ENCODE data around the gene SDHB.

SDHB gene

DNA sequence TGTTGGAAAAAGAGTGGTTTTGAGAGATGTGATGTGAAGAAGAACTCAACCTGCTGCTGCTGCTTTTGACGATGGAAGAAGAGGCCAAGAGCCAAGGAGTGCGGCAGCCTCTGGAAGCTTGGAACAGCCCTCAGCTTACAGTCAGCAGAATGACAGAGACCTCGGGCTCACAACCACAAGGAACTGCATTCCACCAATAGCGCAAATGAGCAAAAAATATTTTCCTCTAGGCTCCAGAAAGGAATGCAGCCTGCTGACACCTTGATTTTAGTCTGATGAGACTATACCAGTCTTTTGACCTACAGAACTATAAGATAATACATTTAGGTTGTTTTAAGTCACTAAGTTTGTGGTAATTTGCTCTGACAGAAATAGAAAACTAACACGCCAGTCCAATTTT is 10.2 kb downstream of the SDHB start:
- no peak for DNase-seq

DNA sequence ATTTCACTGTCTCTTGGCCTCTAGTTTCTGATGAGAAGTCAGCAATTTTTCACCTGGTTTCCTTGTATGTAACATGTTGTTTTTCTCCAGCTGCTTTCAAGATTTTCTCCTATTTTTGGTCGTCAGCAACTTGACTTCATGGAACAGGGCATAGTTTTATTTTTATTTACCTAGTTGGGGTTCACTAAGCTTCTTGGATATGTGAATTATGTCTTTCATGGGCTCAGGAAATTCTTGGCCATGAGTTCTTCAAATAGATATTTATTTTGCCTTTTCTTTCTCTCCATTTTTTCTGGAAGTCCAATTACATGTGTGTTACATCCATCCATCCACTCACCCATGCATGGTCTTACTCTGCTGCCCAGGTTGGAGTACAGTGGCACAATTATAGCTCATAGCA is 13.7 kb downstream of the SDHB start:
- DNase-seq: no peak

DNA sequence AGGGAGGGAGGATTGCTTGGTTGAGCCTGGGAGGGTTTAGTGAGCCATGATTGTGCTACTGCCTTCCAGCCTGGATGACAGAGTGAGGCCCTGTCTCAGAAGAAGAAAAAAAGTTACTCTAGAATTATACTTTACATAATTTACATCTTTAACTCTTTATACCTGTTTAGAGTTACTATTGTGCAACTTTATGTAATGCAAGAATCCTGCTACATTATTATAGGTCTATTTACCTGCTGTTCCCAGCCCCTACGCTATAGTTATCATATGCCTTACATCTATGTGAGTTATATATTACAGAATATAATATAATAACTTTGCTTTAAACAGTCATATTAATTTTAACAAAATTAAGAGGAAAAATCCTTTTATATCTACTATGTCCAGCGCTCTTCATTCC is 14.3 kb downstream of the SDHB start:
- DNase-seq: no peak

DNA sequence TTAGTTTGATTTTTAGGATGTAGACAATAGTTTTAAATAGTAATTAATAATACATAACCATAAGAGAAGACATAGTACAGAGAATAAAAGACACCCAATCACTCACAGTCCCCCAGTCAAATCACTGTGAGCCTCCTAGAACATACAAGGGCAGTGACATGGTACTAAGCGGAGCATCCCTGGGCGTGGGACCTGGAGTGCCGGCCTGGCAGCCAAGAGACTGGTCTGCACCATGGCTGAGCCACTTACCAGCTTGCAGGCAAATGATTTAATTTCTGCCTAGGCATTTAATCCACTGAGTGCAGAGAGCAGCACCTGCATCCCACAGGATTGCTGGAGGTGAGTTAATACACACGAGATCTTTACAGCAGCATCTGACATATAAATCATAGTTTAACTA is 20.4 kb downstream of the SDHB start:
- DNase-seq: no peak

DNA sequence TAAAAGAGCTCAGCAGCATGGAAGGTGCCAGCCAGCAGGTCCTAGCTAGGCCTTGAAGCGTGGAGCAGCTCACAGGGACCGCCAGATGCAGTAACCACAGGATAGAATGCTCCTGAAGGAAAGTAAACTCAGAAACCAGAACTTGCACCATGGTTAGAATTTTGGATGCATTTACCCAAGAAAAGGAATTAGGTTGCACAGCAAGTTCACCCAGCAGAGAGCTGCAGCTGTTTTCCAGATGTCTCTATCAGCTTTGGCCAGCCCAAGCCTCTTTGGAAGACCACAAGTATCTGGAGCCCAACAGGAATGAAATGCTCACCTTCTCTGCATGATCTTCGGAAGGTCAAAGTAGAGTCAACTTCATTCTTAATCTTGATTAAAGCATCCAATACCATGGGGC is 21.1 kb downstream of the SDHB start:
- DNase-seq: no peak

DNA sequence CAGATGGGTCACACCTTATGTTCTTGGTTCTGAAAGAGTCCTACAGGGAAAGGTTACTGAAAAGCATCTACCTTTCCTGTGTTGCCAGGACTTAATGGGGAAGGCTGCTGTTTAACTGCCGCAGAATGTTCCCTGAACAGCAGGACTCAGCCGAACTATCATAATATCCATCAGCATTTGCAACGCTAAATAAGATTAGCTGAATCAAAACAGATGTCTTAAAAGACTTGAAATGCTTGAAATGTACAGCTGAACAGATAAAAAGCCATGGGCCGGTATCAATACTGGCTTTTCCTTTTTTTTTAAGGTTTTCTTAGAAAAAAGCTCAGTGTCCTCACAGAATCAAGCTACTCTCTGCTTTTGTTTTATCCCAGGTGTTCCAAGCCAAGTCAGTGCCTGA is 22.4 kb downstream of the SDHB start:
- no peak for DNase-seq

- no peak for DNase-seq
Measured at GRCh38 chr1:17030206-17030605, 23.6 kb downstream of the SDHB start.

DNA sequence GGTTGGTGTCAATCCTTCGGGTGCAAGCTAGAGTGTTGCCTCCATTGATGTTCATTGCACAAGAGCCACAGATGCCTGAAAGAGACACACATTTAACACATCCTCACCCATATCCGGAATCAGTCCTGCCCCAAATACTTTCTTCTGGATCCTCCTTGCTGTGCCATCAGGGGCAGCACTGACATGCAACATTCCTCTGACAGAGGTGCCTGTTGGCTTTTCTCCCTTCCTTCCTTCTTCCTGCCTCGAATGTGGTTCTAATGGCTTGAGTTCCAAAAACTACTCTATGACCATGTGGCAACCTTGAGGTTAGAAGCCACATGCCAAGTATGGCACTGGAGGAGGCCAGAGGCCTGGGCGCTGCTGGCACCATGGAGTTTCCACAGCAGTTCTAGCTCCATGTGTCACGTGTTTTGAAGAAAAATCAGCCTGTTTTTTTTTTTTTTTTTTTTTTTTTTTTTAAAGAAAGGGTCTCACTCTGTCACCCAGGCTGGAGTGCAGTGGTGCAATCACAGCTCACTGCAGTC is 25.1 kb downstream of the SDHB start:
- no peak for DNase-seq

DNA sequence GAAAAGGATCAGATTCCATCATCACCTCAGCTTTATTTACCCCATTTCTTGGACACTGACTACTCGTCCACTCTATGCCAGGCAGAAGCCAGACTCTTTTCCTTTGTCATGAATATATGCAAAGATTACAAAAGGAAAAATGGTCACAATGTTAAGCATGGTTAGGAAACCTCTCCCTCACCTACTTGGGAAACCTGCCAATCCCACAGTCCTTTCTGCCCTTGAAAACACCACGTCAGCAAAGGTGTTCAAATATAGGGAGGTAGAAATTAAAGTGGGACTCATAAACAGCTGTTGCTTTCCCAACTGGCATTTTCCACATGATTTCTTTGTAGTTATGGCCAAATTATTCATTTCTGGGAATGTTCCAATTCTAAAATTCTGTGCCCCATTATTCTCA is 25.9 kb downstream of the SDHB start:
- DNase-seq: no peak

- peak; percentile 69 for DNase-seq
Measured at GRCh38 chr1:17027403-17027802, 26.4 kb downstream of the SDHB start.

- no peak for DNase-seq
Measured at GRCh38 chr1:17024721-17025120, 29.1 kb downstream of the SDHB start.

GRCh38 chr1:17023573-17023972 is 30.3 kb downstream of the SDHB start:
- no peak for DNase-seq

- peak; percentile 78 for DNase-seq
Measured at GRCh38 chr1:17023102-17023501, 30.7 kb downstream of the SDHB start.

GRCh38 chr1:17021896-17022295 is 31.9 kb downstream of the SDHB start:
- no peak for DNase-seq

- no peak for DNase-seq
Measured at GRCh38 chr1:17020502-17020901, 33.3 kb downstream of the SDHB start.

- no peak for DNase-seq
Measured at GRCh38 chr1:17018849-17019248, 35.0 kb downstream of the SDHB start.

DNA sequence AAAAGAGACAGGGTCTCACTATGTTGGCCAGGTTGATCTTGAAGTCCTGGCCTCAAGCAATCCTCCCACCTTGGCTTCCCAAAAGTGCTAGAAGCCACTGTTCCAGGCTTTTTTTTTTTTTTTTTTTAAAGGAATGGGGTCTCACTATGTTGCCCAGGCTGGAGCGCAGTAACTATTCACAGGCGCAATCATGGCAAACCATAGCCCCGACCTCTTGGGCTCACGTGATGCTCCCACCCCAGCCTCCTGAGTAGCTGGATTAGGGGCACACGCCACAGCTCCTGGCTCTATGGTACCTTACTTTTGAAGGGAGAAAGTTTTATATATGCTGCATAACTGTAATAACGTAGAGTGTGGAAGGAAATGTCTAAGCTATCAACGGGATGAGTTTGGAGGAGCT is 36.4 kb downstream of the SDHB start:
- no peak for DNase-seq

GRCh38 chr1:17016317-17016661 is 37.5 kb downstream of the SDHB start:
- no peak for DNase-seq

DNA sequence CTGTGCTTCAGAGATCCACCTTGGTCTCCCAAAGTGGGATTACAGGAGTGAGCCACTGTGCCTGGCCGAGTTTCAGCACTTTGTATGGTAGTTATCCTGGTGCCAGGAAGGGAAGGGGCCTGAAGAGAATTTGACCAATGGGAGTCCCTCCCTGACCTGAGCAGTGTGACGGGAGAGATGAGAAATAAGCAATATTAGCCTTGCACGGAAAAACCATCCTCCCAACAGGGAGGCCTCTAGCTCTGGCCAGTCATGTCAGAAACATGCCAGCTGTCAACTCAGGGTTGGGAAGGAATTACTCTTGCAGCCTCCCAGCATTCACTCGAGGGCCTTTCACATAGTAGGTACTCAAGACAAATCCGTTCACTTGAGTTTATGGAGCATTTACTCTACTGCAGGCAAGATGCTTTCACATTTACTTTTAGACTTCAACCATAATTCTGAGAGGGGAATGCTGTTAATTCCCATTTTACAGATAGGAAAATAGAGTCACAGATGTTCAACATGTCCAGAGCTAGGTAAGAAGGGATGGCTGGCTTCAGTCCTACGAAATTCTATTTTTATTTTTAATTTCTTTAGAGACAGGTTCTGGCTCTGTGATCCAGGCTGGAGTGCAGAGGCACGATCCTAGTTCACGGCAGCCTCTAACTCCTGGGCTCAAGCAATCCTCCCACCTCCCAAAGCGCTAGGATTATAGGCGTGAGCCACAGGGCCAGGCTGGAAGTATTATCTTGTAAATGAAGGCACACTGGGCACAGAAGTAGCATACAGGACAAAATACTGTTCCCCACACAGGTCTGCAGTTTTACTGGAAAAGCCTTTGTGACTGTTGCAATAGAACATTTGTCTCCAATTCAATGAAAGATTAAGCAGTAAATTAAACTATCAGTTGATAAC is 38.9 kb downstream of the SDHB start:
- no peak for DNase-seq

DNA sequence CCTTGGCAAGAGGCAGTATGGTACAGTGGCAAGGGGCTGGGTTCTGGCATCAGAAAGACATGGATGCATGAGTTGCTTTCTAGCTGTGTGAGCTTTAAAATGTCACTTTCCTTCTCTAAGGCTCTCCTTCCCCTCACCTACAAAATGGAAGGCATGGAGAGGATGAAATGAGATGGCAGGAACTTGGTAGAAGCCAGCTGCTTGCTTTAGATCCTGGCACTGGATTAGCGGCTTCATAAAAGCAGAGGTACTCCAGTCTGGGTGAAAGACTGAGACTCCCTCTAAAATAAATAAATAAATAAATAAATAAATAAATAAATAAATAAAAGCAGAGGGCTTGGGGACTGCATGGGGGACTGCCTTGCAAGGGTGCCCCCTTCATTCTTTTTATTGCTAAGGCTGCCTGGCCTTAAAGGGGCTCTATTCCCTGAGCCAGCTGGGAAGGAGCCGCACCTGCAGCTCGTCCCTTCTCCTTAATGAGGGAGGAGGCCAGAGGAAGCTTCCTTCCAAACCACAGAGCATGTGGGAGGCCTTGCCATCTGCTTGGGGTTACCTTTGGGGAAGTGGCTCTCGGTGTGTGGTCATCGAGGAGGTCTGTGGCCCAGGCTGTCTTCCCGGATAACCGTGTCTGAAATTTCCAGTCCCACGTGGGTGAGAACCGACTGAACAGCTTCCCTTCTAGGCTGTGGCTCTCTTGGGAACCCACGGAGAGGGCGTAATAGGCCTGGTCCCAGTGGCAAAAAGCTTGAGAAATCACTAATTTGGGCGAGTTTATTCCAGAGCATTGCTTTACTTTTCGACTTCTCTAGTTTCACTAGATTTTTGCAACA is 40.1 kb downstream of the SDHB start:
- DNase-seq: peak; percentile 90

DNA sequence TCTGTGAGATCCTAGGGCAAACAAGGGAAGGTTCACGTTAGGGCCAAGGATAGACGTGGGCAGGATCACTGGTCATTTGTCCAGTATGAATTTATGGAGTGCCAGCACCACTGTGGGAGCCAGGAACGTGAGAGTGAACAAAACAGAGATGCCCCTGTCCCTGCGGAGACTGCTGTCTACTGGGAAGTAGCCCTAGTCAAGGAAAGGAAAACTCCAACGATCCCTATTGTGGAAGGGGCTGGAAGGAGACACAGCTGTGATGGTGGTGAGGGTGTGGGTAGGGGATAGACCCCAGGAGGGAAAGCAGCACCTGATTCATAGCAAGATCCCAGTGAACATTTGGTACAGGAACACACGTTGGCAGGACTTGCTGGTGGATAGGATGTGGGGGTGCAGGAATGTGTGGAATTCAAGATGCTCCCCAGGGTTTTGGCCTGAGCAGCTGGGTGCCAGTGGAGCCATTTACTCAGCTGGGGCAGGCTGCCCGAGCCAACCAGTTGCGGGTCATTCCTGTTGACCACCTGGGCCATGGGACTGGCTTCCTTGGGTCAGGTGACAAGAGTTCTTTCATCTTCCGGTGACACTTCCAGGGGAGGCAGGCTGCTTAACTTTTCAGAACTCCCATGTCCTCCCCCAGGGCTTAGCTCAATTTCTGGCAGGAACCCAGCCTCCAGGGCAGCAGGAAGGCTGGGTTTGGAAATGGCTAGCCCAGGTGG is 40.9 kb downstream of the SDHB start:
- no peak for DNase-seq

- peak; percentile 79 for DNase-seq
Measured at GRCh38 chr1:17011439-17012307, 42.2 kb downstream of the SDHB start, which contains the start of gene ATP13A2. ATP13A2 (minus strand) TSS chr1:17011928; CDS start chr1:17011738, 190 bp downstream.
